Measurements from ENCODE around the gene PTPRH. TPM values are rescaled to one million over a fixed set of nuclear protein-coding genes. Genes with fewer than 3 reads are reported as not detected.

The PTPRH gene
- total RNA-seq, 1 donor from 2014 or later: not detected

DNA sequence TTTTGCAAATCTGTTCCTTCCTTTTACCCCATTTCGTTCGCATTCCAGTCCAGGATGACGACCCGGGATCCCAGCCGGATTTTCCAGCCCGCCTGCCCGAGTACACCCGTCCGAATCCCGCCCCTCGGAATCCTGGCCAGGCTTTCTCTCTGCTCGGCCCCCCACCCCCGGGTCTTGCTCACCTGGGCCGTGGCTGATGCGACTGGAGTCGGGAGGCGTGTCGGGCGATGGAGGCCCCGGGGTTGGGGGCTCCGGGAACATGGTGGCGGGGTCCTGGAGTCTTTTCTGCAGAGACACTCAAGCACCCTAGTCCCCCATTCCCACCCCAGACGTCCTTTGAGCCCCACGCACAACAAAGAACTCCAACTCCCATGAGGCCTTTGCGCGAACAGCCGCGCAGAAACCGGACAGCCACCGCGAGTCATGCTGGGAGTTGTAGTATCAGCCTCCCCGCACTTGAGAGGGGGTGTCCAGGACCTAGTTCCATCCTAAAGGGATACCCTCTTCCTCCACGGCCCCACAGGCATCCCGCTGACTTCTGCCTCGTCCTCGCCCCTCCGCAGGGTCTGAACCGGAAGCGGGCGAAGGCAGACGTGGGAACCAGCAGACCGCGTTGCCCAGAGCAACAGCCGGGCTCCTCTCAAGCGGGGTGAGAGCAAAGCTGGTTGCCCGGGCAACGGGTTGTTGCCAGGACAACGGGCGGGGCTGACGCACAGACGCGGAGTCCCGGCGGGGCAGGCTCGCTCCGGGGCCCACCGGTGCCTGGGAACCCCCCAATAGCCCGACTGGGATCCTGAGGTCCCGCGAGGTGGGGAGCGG, 30.3 kb downstream of the PTPRH start:
- Mint-ChIP-seq H3K27me3 (ENCODE audit: unreplicated experiment) (peaks cover 29% of the 10 kb centered on the region), H3K9me3 (ENCODE audit: unreplicated experiment) (no peaks in the 10 kb centered on the region), H3K4me3 (ENCODE audit: unreplicated experiment) (peak overlapping the region; percentile 72), H3K27ac (ENCODE audit: unreplicated experiment) (peak overlapping the region; percentile 66), H3K4me1 (ENCODE audit: unreplicated experiment) (peaks cover 14% of the 10 kb centered on the region), H3K36me3 (ENCODE audit: unreplicated experiment) (no peaks in the 10 kb centered on the region)
- peak; percentile 93 for DNase-seq (ENCODE audit: extremely low spot score, unreplicated experiment)
- TF ChIP-seq, protein P1, sequence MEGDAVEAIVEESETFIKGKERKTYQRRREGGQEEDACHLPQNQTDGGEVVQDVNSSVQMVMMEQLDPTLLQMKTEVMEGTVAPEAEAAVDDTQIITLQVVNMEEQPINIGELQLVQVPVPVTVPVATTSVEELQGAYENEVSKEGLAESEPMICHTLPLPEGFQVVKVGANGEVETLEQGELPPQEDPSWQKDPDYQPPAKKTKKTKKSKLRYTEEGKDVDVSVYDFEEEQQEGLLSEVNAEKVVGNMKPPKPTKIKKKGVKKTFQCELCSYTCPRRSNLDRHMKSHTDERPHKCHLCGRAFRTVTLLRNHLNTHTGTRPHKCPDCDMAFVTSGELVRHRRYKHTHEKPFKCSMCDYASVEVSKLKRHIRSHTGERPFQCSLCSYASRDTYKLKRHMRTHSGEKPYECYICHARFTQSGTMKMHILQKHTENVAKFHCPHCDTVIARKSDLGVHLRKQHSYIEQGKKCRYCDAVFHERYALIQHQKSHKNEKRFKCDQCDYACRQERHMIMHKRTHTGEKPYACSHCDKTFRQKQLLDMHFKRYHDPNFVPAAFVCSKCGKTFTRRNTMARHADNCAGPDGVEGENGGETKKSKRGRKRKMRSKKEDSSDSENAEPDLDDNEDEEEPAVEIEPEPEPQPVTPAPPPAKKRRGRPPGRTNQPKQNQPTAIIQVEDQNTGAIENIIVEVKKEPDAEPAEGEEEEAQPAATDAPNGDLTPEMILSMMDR (IDR thresholded peaks at IDR 0.05): no peak

DNA sequence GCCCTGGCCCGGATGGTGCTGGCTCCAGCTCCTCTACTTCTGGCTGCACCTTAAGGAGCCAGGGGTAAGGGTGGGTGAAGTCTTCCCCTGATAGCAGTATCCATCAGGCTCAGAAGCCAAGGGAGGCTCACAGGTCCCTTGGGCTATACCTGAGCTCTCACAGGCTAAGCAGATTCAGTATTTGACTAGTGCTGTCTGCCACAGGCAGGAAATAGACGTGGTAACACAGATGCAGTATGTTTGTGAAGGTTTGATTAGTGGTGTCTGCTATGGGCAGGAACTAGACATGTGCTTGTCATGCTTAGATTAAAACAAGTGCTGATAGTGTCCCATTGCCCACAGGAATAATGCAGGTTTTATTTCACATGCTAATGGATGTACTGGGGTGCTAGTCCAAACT, 33.2 kb downstream of the PTPRH start:
- peaks cover 33% of the 10 kb centered on the region for H3K27me3 Mint-ChIP-seq (ENCODE audit: unreplicated experiment)
- no peak overlapping the region for H3K4me3 Mint-ChIP-seq (ENCODE audit: unreplicated experiment)
- DNase-seq (ENCODE audit: extremely low spot score, unreplicated experiment): no peak
- peaks cover 28% of the 10 kb centered on the region for H3K4me1 Mint-ChIP-seq (ENCODE audit: unreplicated experiment)
- no peaks in the 10 kb centered on the region for H3K36me3 Mint-ChIP-seq (ENCODE audit: unreplicated experiment)
- H3K27ac Mint-ChIP-seq (ENCODE audit: unreplicated experiment): no peak overlapping the region
- TF ChIP-seq, protein P1 (IDR thresholded peaks at IDR 0.05): no peak
- H3K9me3 Mint-ChIP-seq (ENCODE audit: unreplicated experiment): no peaks in the 10 kb centered on the region

DNA sequence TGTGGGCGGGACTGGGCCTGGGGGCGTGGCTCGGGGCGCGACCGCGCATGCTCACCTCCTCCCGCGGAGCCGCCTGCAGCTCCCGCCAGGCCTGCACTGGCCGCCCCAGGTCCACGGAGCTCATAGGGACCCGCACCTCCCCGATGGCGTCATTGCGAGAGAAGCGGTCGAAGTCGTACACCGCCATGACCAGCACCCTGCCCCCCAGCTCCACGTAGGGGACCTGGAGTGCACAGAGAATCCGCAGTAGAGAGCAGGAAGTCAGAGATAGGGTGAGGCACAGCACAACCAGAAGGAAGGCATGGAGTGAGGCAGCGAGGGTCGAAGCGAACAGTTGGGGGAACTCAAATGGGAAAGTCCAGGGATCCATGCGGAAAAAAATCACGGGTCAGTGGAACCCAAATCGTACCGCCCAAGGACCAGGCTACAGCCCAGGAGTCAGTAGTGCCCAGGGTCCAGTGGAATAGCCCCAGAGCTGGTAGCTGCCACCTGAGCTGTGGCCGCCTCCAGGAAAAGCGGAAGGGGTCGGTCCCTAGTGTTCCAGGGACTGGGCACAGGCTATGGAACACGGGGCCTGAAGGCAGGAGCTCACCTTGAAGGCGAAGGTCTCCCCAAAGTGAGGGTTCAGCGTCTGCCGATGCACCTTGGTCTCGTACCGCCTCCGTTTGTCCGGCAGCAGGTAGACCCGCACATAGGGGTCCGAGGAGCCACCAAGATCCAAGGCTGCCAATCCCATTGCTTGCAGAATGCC, 34.0 kb downstream of the PTPRH start:
- no peak overlapping the region for H3K27ac Mint-ChIP-seq (ENCODE audit: unreplicated experiment)
- peaks cover 30% of the 10 kb centered on the region for H3K27me3 Mint-ChIP-seq (ENCODE audit: unreplicated experiment)
- H3K4me3 Mint-ChIP-seq (ENCODE audit: unreplicated experiment): no peak overlapping the region
- no peaks in the 10 kb centered on the region for H3K36me3 Mint-ChIP-seq (ENCODE audit: unreplicated experiment)
- peaks cover 26% of the 10 kb centered on the region for H3K4me1 Mint-ChIP-seq (ENCODE audit: unreplicated experiment)
- no peaks in the 10 kb centered on the region for H3K9me3 Mint-ChIP-seq (ENCODE audit: unreplicated experiment)
- TF ChIP-seq, protein P1 (IDR thresholded peaks at IDR 0.05): no peak
- DNase-seq (ENCODE audit: extremely low spot score, unreplicated experiment): no peak

DNA sequence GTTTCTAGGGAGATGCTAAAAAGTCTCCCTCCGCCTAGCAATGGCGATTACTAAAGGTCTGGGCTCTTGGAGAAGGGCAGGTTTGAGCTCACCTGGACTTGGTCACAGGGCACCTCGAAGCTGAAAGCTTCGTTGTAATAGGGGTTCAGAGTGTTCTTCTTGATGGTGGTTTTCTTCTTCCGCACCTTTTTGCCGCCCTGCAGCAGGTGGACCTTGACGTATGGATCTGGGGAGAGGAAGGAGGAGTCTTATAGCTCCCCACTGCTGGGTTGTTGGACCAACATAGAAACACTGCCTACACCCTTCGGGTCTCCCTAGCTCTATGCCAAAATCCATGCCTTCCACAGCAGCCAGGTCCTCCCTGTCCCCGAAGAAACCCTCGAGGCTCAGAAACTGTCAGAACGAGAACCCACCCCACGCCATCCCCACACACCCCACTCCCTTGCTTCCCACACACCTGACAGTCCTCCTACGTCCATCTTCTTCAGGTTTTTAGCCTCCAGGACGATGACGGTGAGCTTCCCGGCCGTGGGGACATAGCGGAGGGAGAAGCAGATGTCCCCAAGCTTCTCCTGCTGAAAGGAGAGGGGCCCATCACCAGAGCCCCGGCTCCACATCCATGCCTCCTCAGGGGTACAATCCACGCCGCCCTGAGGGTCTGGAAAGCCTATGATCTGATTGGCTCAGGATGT, 34.7 kb downstream of the PTPRH start:
- Mint-ChIP-seq H3K9me3 (ENCODE audit: unreplicated experiment) (no peaks in the 10 kb centered on the region), H3K4me3 (ENCODE audit: unreplicated experiment) (peak overlapping the region; percentile 69), H3K27ac (ENCODE audit: unreplicated experiment) (no peak overlapping the region), H3K36me3 (ENCODE audit: unreplicated experiment) (no peaks in the 10 kb centered on the region), H3K4me1 (ENCODE audit: unreplicated experiment) (peaks cover 21% of the 10 kb centered on the region), H3K27me3 (ENCODE audit: unreplicated experiment) (peaks cover 31% of the 10 kb centered on the region)
- no peak for DNase-seq (ENCODE audit: extremely low spot score, unreplicated experiment)
- TF ChIP-seq, protein P1 (IDR thresholded peaks at IDR 0.05): no peak
